Measurements from ENCODE around the gene ZNF609. TPM values are rescaled to one million over a fixed set of nuclear protein-coding genes. Genes with fewer than 3 reads are reported as not detected.

Gene ZNF609
- total RNA-seq, 1 donor from 2014 or later, result 63.9 TPM

GRCh38 chr15:64544450-64544849 is 84.1 kb downstream of the ZNF609 start:
- no peaks in the 10 kb centered on the region for H3K27me3 Mint-ChIP-seq
- H3K4me1 Mint-ChIP-seq, result peaks cover 17% of the 10 kb centered on the region

GRCh38 chr15:64547275-64547674 is 86.9 kb downstream of the ZNF609 start:
- Mint-ChIP-seq H3K4me3 (no peak overlapping the region), H3K9me3 (no peaks in the 10 kb centered on the region), H3K4me1 (peaks cover 10% of the 10 kb centered on the region), H3K36me3 (ENCODE audit: low read depth) (peaks cover 19% of the 10 kb centered on the region), H3K27me3 (no peaks in the 10 kb centered on the region), H3K27ac (no peak overlapping the region)
- intact Hi-C loops (cut with micrococcal nuclease), result no loop called here
- DNase-seq, result no peak

More at GRCh38 chr15:64544450-64544849, 84.1 kb downstream of the ZNF609 start:
- Mint-ChIP-seq H3K4me3 (no peak overlapping the region), H3K27ac (no peak overlapping the region), H3K9me3 (no peaks in the 10 kb centered on the region), H3K36me3 (ENCODE audit: low read depth) (peaks cover 17% of the 10 kb centered on the region)
- no peak for DNase-seq
- intact Hi-C loops (cut with micrococcal nuclease), result no loop called here

GRCh38 chr15:64548235-64548634 is 87.9 kb downstream of the ZNF609 start:
- H3K36me3 Mint-ChIP-seq (ENCODE audit: low read depth), result peaks cover 15% of the 10 kb centered on the region
- H3K27me3 Mint-ChIP-seq, result no peaks in the 10 kb centered on the region
- H3K9me3 Mint-ChIP-seq, result no peaks in the 10 kb centered on the region
- intact Hi-C loops (cut with micrococcal nuclease), result no loop called here
- no peak overlapping the region for H3K4me3 Mint-ChIP-seq
- H3K4me1 Mint-ChIP-seq, result peaks cover 8% of the 10 kb centered on the region
- DNase-seq, result no peak
- no peak overlapping the region for H3K27ac Mint-ChIP-seq

GRCh38 chr15:64549860-64550259 is 89.5 kb downstream of the ZNF609 start:
- Mint-ChIP-seq H3K4me1 (peaks cover 4% of the 10 kb centered on the region), H3K9me3 (no peaks in the 10 kb centered on the region), H3K27ac (no peak overlapping the region), H3K36me3 (ENCODE audit: low read depth) (peaks cover 16% of the 10 kb centered on the region), H3K27me3 (no peaks in the 10 kb centered on the region), H3K4me3 (no peak overlapping the region)
- no peak for DNase-seq
- intact Hi-C loops (cut with micrococcal nuclease), result no loop called here

DNA sequence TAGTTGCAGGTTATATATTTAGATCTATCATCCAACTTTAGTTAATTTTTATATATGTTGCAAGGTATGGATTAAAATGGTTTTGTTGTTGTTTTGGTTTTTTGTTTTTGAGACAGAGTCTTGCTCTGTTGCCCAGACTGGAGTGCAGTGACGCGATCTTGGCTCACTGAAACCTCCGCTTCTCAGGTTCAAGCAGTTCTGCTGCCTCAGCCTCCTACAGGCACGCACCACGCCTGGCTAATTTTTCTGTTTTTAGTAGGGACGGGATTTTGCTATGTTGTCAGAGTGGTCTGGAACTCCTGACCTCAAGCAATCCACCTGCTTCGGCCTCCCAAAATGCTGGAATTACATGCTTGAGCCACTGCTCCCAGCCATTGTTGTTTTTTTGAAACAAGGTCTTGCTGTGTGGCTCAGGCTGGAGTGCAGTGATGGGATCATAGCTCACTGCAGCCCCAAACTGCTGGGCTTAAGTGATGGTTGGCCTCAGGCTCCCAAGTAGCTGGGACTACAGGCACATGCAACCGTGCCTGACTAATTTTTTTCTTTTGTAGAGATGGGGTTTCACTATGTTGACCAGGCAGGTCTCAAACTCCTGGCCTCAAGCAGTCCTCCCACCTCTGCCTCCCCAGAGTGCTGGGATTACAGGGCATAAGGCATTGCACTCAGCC is 92.0 kb downstream of the ZNF609 start:
- H3K9me3 Mint-ChIP-seq, result no peaks in the 10 kb centered on the region
- no peak overlapping the region for H3K27ac Mint-ChIP-seq
- peaks cover 7% of the 10 kb centered on the region for H3K4me1 Mint-ChIP-seq
- no peak overlapping the region for H3K4me3 Mint-ChIP-seq
- H3K27me3 Mint-ChIP-seq, result no peaks in the 10 kb centered on the region
- intact Hi-C loops (cut with micrococcal nuclease), result no loop called here
- H3K36me3 Mint-ChIP-seq (ENCODE audit: low read depth), result peaks cover 14% of the 10 kb centered on the region
- DNase-seq, result no peak

DNA sequence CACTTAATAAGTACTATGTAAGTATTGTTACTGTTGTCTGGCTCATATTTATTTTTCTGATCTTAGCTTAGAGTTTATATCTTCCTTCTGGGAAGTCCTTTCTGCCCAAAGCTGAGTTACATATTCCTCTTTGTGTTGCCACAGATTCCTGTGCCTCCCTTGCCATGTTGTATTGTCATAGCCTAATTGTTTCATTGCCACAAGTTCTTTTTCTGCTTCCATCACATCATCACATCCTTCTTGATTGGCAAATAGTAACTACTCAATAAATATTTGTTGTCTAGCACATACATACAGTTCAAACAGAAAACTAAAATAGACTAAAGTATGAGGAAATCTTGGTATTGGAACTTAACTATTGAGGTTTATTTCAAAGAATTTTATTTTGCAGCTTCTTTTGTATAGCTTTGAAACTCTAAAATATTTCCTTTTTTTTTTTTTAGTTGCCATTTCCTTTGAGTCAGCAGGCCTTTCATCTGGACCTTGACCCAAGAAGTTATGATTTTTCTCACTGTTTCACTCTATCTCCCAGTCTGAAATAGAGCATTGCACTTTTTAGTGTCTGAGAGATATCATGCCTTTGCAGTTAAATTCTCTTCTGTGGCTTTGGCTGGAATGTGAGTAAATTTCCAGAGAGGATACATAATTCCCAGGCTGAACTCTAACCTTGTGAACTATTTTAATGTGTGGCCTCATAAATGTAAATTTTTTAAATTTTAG is 98.2 kb downstream of the ZNF609 start:
- Mint-ChIP-seq H3K9me3 (no peaks in the 10 kb centered on the region), H3K27me3 (no peaks in the 10 kb centered on the region), H3K4me1 (peaks cover 23% of the 10 kb centered on the region), H3K4me3 (no peak overlapping the region), H3K27ac (no peak overlapping the region), H3K36me3 (ENCODE audit: low read depth) (peaks cover 27% of the 10 kb centered on the region)
- intact Hi-C loops (cut with micrococcal nuclease), result no loop called here
- no peak for DNase-seq

- Mint-ChIP-seq H3K4me1 (peaks cover 25% of the 10 kb centered on the region), H3K9me3 (no peaks in the 10 kb centered on the region), H3K27ac (no peak overlapping the region)
Observed at GRCh38 chr15:64559243-64559642, 98.9 kb downstream of the ZNF609 start.

GRCh38 chr15:64560501-64560900 is 100.1 kb downstream of the ZNF609 start:
- no peak overlapping the region for H3K27ac Mint-ChIP-seq
- peaks cover 27% of the 10 kb centered on the region for H3K4me1 Mint-ChIP-seq
- peaks cover 32% of the 10 kb centered on the region for H3K36me3 Mint-ChIP-seq (ENCODE audit: low read depth)
- no peak for DNase-seq
- no peaks in the 10 kb centered on the region for H3K9me3 Mint-ChIP-seq
- H3K27me3 Mint-ChIP-seq, result no peaks in the 10 kb centered on the region
- intact Hi-C loops (cut with micrococcal nuclease), result no loop called here
- no peak overlapping the region for H3K4me3 Mint-ChIP-seq

More at GRCh38 chr15:64559243-64559642, 98.9 kb downstream of the ZNF609 start:
- no peak overlapping the region for H3K4me3 Mint-ChIP-seq
- H3K27me3 Mint-ChIP-seq, result no peaks in the 10 kb centered on the region
- intact Hi-C loops (cut with micrococcal nuclease), result no loop called here
- no peak for DNase-seq
- H3K36me3 Mint-ChIP-seq (ENCODE audit: low read depth), result peaks cover 28% of the 10 kb centered on the region

- no peak overlapping the region for H3K27ac Mint-ChIP-seq
- peaks cover 32% of the 10 kb centered on the region for H3K36me3 Mint-ChIP-seq (ENCODE audit: low read depth)
- H3K9me3 Mint-ChIP-seq, result no peaks in the 10 kb centered on the region
- no peak overlapping the region for H3K4me3 Mint-ChIP-seq
- no peak for DNase-seq
- intact Hi-C loops (cut with micrococcal nuclease), result no loop called here
- H3K4me1 Mint-ChIP-seq, result peaks cover 27% of the 10 kb centered on the region
- no peaks in the 10 kb centered on the region for H3K27me3 Mint-ChIP-seq
Observed at GRCh38 chr15:64560998-64561397, 100.6 kb downstream of the ZNF609 start.

- Mint-ChIP-seq H3K27ac (peak overlapping the region; percentile 10), H3K36me3 (ENCODE audit: low read depth) (peaks cover 36% of the 10 kb centered on the region), H3K4me1 (peaks cover 35% of the 10 kb centered on the region), H3K27me3 (no peaks in the 10 kb centered on the region), H3K4me3 (no peak overlapping the region), H3K9me3 (no peaks in the 10 kb centered on the region)
- intact Hi-C loops (cut with micrococcal nuclease), result no loop called here
- DNase-seq, result no peak
Observed at GRCh38 chr15:64562003-64562640, 101.7 kb downstream of the ZNF609 start.

GRCh38 chr15:64566102-64566501 is 105.7 kb downstream of the ZNF609 start:
- H3K36me3 Mint-ChIP-seq (ENCODE audit: low read depth), result peaks cover 30% of the 10 kb centered on the region
- no peak for DNase-seq
- no peak overlapping the region for H3K27ac Mint-ChIP-seq
- H3K4me3 Mint-ChIP-seq, result no peak overlapping the region
- H3K9me3 Mint-ChIP-seq, result no peaks in the 10 kb centered on the region
- peaks cover 41% of the 10 kb centered on the region for H3K4me1 Mint-ChIP-seq
- intact Hi-C loops (cut with micrococcal nuclease), result loop anchor here (5.0 kb wide), 1 partner anchor 36 kb away; no protein-coding TSS in a partner anchor
- no peaks in the 10 kb centered on the region for H3K27me3 Mint-ChIP-seq

DNA sequence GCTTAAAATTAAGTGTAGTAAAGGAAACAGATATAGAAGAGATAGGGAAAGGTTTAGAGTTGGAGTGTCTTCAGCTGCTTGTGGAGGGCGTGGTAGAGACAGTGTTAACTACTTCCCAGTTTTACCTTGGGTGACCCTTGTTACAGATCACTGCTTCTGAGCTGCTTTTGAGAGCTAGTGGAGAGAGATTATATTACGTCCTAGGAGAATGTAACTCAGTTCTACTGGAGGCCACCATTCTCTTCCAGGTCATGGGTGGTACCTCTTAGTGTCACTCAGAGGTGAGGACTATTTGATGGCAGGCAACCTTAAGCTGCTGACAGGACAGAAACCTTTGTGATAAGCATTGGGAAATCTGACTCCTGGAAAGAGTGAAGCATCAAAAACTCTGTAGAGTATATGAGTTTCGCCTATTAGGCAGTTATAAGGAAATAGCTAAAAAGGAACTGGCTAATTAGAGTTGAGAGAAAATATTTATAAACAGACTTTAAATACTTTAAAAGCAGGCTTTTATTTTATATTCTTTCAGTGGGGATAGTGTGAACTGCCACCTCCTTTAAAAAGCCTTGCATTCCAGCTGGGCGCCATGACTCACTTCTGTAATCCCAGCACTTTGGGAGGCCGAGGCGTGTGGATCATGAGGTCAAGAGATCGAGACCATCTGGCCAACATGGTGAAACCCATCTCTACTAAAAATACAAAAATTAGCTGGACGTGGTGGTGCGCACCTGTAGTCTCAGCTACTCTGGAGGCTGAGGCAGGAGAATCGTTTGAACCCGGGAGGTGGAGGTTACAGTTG is 106.5 kb downstream of the ZNF609 start:
- Mint-ChIP-seq H3K27me3 (no peaks in the 10 kb centered on the region), H3K4me1 (peaks cover 43% of the 10 kb centered on the region), H3K4me3 (no peak overlapping the region), H3K9me3 (no peaks in the 10 kb centered on the region), H3K27ac (no peak overlapping the region), H3K36me3 (ENCODE audit: low read depth) (peaks cover 28% of the 10 kb centered on the region)
- intact Hi-C loops (cut with micrococcal nuclease), result loop anchor here (5.0 kb wide), 1 partner anchor 35 kb away; no protein-coding TSS in a partner anchor
- DNase-seq, result no peak

GRCh38 chr15:64568765-64569164 is 108.4 kb downstream of the ZNF609 start:
- DNase-seq, result no peak
- Mint-ChIP-seq H3K4me1 (peaks cover 48% of the 10 kb centered on the region), H3K4me3 (no peak overlapping the region), H3K27ac (no peak overlapping the region), H3K36me3 (ENCODE audit: low read depth) (peaks cover 21% of the 10 kb centered on the region), H3K27me3 (no peaks in the 10 kb centered on the region), H3K9me3 (no peaks in the 10 kb centered on the region)
- intact Hi-C loops (cut with micrococcal nuclease), result loop anchor here (5.0 kb wide), 1 partner anchor 34 kb away; no protein-coding TSS in a partner anchor

All from activated CD4-positive, alpha-beta T cell treated with anti-CD3 and anti-CD28 coated beads, Interleukin-2, amount 10 ng/mL, durations not matched to agents 24 days and 14 days (primary cell).